Skeletal muscle tissue (tissue), 4 donors: ENCODE data around the gene TREM1. TPM values are rescaled to one million over a fixed set of nuclear protein-coding genes. Genes with fewer than 3 reads are reported as not detected.

Experiments
- H3K27ac ChIP-seq: one replicate; pipeline ENCODE4 v1.7.0; 2013; ENCODE audit warnings: mild to moderate bottlenecking, low read depth, low read length, inconsistent platforms
- H3K27me3 ChIP-seq, 3 donors: one replicate each; pipeline ENCODE4 v1.7.0; 2013; ENCODE audit warnings: low read length in 3 of 3; ENCODE audit not compliant: control insufficient read depth in 3 of 3, insufficient read depth in 3 of 3
- H3K36me3 ChIP-seq, 3 donors: one replicate each; pipeline ENCODE4 v1.7.0; 2013; ENCODE audit warnings: low read length in 3 of 3; ENCODE audit not compliant: control insufficient read depth in 3 of 3, insufficient read depth in 3 of 3
- H3K4me1 ChIP-seq, 3 donors: one replicate each; pipeline ENCODE4 v1.7.0; 2013; ENCODE audit warnings: low read length in 3 of 3, mild to moderate bottlenecking in 3 of 3; ENCODE audit not compliant: control insufficient read depth in 3 of 3, insufficient read depth in 3 of 3
- H3K4me3 ChIP-seq, 3 donors: one replicate each; pipeline ENCODE4 v1.7.0; 2013; ENCODE audit warnings: low read length in 3 of 3
- H3K9ac ChIP-seq, 3 donors: one replicate each; pipeline ENCODE4 v1.7.0; 2013; ENCODE audit warnings: low read length in 3 of 3, mild to moderate bottlenecking in 3 of 3, moderate library complexity in 2 of 3, low read depth in 1 of 3
- H3K9me3 ChIP-seq, 3 donors: one replicate each; pipeline ENCODE4 v1.7.0; 2013; ENCODE audit warnings: low read length in 3 of 3; ENCODE audit not compliant: control insufficient read depth in 3 of 3
- total RNA-seq: library from RNA; depleted of rRNA; stranded (reverse); fragments of >200 nt; gene quantifications from one replicate; pipeline ENCODE4 v1.2.3, GENCODE V29; 2014
- donor health status: Osteomylitis.

The TREM1 gene
- total RNA-seq, 1 donor from 2014 or later: under 0.01 TPM

DNA sequence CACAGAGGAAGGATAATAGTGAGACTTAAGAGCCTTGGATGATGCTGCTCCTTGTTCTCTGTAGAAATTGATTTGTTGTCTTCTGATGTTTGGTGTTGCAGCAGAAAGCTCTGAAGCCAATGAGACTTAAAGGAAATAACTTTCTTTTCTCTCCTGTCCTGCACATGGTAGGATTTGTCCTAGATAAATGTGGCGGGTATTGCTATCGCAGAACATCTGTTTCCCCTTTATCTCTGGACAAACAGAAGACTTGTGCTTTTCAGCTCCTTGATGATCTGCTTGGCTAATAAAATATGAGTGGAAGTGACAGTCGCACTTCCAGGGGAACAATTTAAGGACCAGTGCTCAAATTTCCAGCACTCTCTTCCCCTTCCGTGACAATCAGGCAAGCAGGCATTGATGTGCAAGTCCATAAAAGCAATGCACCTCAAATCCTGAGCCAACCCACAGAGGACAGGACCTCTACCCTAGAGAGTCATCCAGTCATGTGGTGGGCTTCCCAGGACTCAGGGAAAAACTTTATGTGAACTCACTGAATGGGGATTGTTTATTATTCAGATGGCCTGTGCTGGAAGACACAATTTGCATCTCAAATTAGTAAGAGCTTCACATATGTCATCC lies 39.1 kb upstream of the TREM1 start:
- Histone ChIP-seq H3K9me3 (no peaks in the 10 kb centered on the region), H3K9ac (no peak overlapping the region), H3K27ac (no peak overlapping the region), H3K27me3 (peaks cover 12 to 27% (median 17%) of the 10 kb centered on the region in 3 donors), H3K36me3 (no peaks in the 10 kb centered on the region), H3K4me3 (no peak overlapping the region), H3K4me1 (no peaks in the 10 kb centered on the region)

DNA sequence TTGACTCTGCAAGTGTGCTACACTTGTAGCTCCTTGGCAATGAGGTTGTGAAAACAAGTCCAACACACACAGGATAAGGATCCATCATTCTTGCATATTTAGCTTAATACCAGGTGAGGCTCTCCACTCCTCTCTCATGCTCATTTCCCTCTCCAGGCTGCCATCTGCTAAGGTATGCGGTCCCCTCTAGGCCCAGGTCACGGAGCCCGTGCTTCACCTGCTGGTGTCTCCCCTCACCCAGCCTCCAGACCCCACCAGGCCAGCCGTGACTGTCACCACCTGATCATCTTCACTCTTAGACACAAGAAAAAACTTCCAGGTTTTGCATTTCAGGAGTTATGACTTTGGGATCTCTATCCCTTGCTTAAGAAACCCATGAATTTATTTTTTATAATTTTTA lies 34.7 kb upstream of the TREM1 start:
- peaks cover 6 to 10% (median 8%) of the 10 kb centered on the region in 3 donors for H3K4me1 ChIP-seq
- H3K27ac ChIP-seq: no peak overlapping the region
- H3K27me3 ChIP-seq: peaks cover 2 to 22% (median 20%) of the 10 kb centered on the region in 3 donors
- no peaks in the 10 kb centered on the region for H3K9me3 ChIP-seq
- no peak overlapping the region for H3K9ac ChIP-seq
- H3K4me3 ChIP-seq: no peak overlapping the region
- H3K36me3 ChIP-seq: no peaks in the 10 kb centered on the region

DNA sequence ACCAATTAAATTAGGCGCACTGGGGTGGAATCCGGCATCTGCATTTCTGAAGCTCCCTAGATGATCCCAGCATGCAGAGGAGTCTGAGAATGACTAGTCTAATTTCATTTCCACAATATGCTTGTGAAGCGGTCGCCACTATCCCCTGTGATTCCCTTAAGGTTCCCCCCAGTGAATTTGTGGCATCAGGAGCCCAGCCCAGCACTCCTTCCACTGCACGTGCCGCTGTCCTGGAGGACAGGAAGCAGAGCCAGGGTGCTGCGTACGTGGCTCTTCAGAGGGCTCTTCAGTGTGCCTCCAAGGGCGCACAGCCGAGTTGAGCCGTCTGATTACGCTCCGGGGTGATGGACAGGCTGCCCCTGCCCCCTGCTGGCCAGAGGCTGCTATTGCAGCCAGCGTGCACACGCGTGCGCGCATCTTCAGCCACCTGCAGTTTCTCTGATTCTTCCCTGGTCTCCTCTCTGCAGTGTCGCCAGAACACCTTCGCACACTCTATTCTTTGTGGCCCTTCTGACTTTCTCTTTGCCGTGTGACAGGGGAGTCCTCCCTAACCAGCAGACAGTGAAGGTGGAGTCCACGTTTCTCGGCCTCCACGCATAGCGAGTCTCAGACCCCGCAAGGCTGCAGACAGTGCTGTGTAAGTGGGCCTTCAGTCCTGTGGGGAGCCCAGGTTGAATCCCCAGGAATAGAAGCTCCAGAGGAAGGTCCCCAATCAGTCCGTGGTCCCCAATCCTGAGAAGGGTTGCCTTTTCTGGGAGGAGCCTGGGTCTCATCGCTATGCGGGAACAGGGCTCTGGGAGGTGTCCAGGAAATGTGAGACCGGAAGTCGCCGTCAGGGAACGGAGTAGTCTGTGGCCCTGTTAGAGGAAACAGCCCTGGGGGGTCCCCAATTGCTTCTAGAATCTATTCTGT lies 32.4 kb upstream of the TREM1 start:
- Histone ChIP-seq H3K36me3 (no peaks in the 10 kb centered on the region), H3K27me3 (peaks cover 0 to 24% (median 17%) of the 10 kb centered on the region in 3 donors), H3K9me3 (no peaks in the 10 kb centered on the region), H3K4me3 (peak overlapping the region; percentile 52 to 68 (median 67)), H3K9ac (peak overlapping the region in 2 of 3 donors; percentile 35 to 54), H3K4me1 (peaks cover 6 to 10% (median 8%) of the 10 kb centered on the region in 3 donors), H3K27ac (no peak overlapping the region)

DNA sequence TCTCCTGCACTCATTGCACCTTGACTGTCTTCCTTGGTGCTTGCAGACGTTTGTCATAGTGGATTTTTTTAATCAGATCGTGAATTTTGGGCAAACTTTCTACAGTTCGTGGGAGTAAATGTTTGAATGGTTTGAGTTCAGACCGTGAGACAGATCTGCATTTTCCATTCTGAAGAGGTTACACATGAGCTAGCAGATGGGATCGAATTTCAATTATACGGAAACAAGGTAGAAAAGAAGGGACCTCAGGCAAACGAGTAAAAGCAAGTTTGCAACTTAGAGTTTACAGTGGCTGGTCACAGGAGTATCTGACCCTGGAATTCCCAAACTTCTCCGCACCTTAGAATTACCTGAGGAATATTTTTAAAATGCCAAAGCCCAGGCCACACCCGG lies 31.8 kb upstream of the TREM1 start:
- peak overlapping the region in 1 of 3 donors; percentile 54 for H3K9ac ChIP-seq
- H3K36me3 ChIP-seq: no peaks in the 10 kb centered on the region
- H3K4me3 ChIP-seq: peak overlapping the region in 1 of 3 donors; percentile 68
- no peak overlapping the region for H3K27ac ChIP-seq
- H3K9me3 ChIP-seq: no peaks in the 10 kb centered on the region
- peaks cover 6 to 10% (median 8%) of the 10 kb centered on the region in 3 donors for H3K4me1 ChIP-seq
- peaks cover 0 to 30% (median 20%) of the 10 kb centered on the region in 3 donors for H3K27me3 ChIP-seq

DNA sequence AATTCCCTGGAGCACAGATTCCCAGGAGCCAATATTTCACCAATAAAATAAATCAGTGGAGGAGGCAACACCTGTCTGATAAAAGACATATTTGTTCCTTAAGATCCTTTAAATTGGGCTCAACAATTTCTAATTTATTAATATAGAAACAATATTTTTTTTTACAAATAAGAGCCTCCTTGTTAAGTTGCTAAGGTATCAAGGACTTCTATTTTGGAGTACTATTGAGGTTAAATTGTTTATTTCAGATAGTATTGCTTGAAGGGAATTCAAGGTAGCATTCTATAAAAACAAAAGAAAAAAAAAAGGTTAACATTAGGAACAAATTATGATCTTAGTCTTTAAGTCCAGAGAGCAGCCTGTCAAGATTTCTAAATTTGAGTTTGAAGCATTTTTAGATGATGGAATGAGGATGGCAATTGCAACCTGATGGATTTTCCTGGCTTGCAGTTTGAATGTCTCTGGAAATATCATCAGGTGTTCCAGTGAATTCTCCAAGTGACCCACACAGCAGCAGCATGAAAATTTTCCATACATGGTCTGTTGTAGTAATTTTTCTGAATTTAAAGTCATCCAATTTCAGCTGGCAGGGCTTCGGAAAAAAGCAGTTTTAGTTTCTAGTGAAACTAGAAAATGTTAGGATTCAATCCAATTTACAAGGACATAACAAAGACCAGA lies 29.6 kb upstream of the TREM1 start:
- no peaks in the 10 kb centered on the region for H3K9me3 ChIP-seq
- no peaks in the 10 kb centered on the region for H3K36me3 ChIP-seq
- peaks cover 6 to 10% (median 8%) of the 10 kb centered on the region in 3 donors for H3K4me1 ChIP-seq
- peaks cover 0 to 34% (median 30%) of the 10 kb centered on the region in 3 donors for H3K27me3 ChIP-seq
- H3K27ac ChIP-seq: no peak overlapping the region
- no peak overlapping the region for H3K9ac ChIP-seq
- H3K4me3 ChIP-seq: no peak overlapping the region

DNA sequence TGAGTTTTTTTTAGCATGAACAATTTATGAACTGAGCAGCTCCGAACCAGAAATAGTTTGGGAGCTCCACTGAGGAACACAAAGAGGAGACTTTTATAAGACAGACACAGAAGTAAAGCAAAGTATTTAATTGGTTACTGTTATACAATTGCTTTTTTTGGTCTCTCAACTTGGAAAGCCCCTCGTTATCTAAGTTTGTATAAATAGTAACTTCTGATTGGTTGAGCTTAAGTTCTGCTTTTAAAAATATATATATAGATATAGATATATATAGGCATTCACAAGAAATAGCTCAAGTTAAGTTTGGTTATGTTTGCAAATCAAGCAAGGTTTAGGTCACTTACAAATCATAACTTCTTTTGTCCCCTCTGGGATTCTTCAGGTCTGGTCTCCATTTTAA lies 28.7 kb upstream of the TREM1 start:
- H3K9me3 ChIP-seq: no peaks in the 10 kb centered on the region
- no peak overlapping the region for H3K27ac ChIP-seq
- H3K36me3 ChIP-seq: no peaks in the 10 kb centered on the region
- H3K9ac ChIP-seq: no peak overlapping the region
- H3K27me3 ChIP-seq: peaks cover 0 to 36% (median 32%) of the 10 kb centered on the region in 3 donors
- no peak overlapping the region for H3K4me3 ChIP-seq
- H3K4me1 ChIP-seq: peaks cover 6 to 10% (median 8%) of the 10 kb centered on the region in 3 donors

DNA sequence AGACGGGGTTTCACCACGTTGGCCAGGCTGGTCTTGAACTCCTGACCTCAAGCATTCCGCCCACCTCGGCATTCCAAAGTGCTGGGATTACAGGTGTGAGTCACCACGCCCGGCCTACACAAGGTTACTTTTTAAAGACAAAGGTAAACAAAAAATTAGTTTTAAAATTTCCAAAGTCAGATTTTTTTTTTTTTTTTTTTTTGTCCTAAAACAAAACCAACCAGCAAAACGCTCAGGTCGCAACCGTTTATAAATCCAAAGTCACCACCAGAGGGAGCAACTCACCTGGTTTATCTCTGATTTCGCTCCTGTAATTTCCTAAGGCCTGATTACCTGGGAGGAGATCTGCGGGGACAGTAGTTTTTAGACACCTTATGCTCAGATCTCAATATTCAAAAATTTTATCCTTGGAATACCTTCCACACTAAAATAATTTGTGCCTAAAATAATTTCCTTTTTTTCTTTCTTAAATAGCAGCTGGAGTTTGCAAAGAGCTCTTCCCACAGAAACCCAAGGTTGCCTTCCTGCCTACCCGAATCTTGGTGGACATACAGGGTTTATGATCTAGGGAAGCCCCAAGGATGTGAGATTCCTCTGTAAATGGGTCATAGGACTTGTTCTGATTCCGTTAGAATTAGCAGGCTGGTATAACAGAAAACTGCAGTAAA lies 19.8 kb upstream of the TREM1 start:
- no peak overlapping the region for H3K27ac ChIP-seq
- H3K36me3 ChIP-seq: no peaks in the 10 kb centered on the region
- H3K4me1 ChIP-seq: no peaks in the 10 kb centered on the region
- H3K27me3 ChIP-seq: peaks cover 3 to 9% (median 6%) of the 10 kb centered on the region in 3 donors
- H3K4me3 ChIP-seq: no peak overlapping the region
- no peaks in the 10 kb centered on the region for H3K9me3 ChIP-seq
- H3K9ac ChIP-seq: no peak overlapping the region

DNA sequence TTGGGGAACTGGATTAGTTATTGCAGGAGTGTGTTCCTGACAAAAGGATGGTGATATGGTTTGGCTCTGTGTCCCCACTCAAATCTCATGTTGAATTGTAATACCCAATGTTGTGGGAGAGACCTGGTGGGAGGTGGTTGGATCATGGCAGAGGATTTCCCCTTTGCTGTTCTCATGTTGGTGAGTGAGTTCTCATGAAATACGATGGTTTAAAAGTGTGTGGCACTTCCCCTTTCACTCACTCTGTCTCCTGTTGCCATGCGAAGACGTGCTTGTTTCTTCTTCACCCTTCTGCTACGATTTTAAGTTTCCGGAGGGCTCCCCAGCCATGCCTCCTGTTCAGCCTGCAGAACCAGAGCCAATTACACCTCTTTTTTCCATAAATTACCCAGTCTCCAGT lies 16.2 kb upstream of the TREM1 start:
- Histone ChIP-seq H3K36me3 (no peaks in the 10 kb centered on the region), H3K9ac (no peak overlapping the region), H3K4me3 (no peak overlapping the region), H3K4me1 (no peaks in the 10 kb centered on the region), H3K9me3 (peaks cover 0 to 2% (median 0%) of the 10 kb centered on the region in 3 donors), H3K27me3 (peaks cover 0 to 3% (median 0%) of the 10 kb centered on the region in 3 donors), H3K27ac (no peak overlapping the region)

DNA sequence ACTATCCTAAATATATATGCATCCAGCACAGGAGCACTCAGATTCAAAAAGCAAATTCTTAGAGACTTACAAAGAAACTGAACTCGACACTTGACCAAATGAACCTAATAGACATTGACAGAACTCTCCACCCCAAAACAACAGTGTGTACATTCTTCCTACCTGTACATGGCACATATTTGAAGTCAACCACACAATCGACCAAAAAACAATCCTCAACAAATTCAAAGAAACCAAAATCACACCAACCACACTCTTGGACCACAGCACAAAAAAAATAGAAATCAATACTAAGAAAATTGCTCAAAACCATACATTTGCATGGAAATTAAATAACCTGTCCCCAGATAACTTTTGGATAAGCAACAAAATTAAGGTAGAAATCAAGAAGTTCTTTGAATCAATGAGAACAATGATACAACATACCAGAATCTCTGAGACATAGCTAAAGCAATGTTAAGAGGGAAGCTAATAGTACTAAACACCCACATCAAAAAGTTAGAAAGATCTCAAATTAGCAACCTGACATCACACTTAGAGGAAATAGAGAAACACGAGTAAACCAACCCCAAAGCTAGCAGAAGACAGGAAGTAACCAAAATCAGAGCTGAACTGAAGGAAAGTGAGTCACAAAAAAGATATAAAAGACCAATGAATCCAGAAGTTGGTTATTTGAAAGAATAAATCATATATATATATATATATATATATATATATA lies 12.5 kb upstream of the TREM1 start:
- Histone ChIP-seq H3K27ac (no peak overlapping the region), H3K4me3 (no peak overlapping the region), H3K9me3 (peaks cover 0 to 2% (median 0%) of the 10 kb centered on the region in 3 donors), H3K27me3 (peaks cover 3 to 4% (median 4%) of the 10 kb centered on the region in 3 donors), H3K4me1 (no peaks in the 10 kb centered on the region), H3K36me3 (no peaks in the 10 kb centered on the region), H3K9ac (no peak overlapping the region)
